ENCODE measurements around the gene ING1.
"Not testable (repeated sequence)": the region's sequence is repeated elsewhere in the genome, so short reads cannot be mapped to it uniquely, and the experiment has no call there.

The ING1 gene

GRCh38 chr13:110713642-110713952 lies at the start of gene ING1:
ING1 (plus strand) TSS chr13:110713700; CDS start chr13:110714150, 450 bp downstream.
- Histone ChIP-seq H3K4me3 (ENCODE audit: low read length) (peak within 1 kb of the TSS; percentile 99), H3K4me1 (ENCODE audit: insufficient read depth, low read length) (peaks cover 23% of the 10 kb centered on the region), H2AFZ (ENCODE audit: low read depth, low read length) (no peak within 1 kb of the TSS), H3K9me3 (ENCODE audit: low read length) (no peaks in the 10 kb centered on the region), H3K36me3 (ENCODE audit: insufficient read depth, low read length) (no peaks in the 10 kb centered on the region), H3K27me3 (ENCODE audit: insufficient read depth, low read length) (no peaks in the 10 kb centered on the region)

- H3K36me3 ChIP-seq (ENCODE audit: insufficient read depth, low read length), result peaks cover 88% of the 10 kb centered on the region
- no peak overlapping the region for H2AFZ ChIP-seq (ENCODE audit: low read depth, low read length)
- H3K27me3 ChIP-seq (ENCODE audit: insufficient read depth, low read length), result no peaks in the 10 kb centered on the region
- no peak overlapping the region for H3K4me3 ChIP-seq (ENCODE audit: low read length)
- H3K4me1 ChIP-seq (ENCODE audit: insufficient read depth, low read length), result no peaks in the 10 kb centered on the region
- peaks cover 41% of the 10 kb centered on the region for H3K9me3 ChIP-seq (ENCODE audit: low read length)
Observed at GRCh38 chr13:110664041-110664440, 49.5 kb upstream of the ING1 start.

- H3K9me3 ChIP-seq (ENCODE audit: low read length), result peaks cover 40% of the 10 kb centered on the region
- H3K36me3 ChIP-seq (ENCODE audit: insufficient read depth, low read length), result peaks cover 87% of the 10 kb centered on the region
Observed at GRCh38 chr13:110664673-110665072, 48.8 kb upstream of the ING1 start.

GRCh38 chr13:110665491-110666254 lies 47.8 kb upstream of the ING1 start:
- H3K36me3 ChIP-seq (ENCODE audit: insufficient read depth, low read length), result peaks cover 82% of the 10 kb centered on the region
- no peak overlapping the region for H2AFZ ChIP-seq (ENCODE audit: low read depth, low read length)
- H3K4me3 ChIP-seq (ENCODE audit: low read length), result no peak overlapping the region
- H3K9me3 ChIP-seq (ENCODE audit: low read length), result peaks cover 41% of the 10 kb centered on the region
- no peaks in the 10 kb centered on the region for H3K27me3 ChIP-seq (ENCODE audit: insufficient read depth, low read length)
- no peaks in the 10 kb centered on the region for H3K4me1 ChIP-seq (ENCODE audit: insufficient read depth, low read length)

More at GRCh38 chr13:110664673-110665072, 48.8 kb upstream of the ING1 start:
- Histone ChIP-seq H3K4me1 (ENCODE audit: insufficient read depth, low read length) (no peaks in the 10 kb centered on the region), H3K27me3 (ENCODE audit: insufficient read depth, low read length) (no peaks in the 10 kb centered on the region), H2AFZ (ENCODE audit: low read depth, low read length) (no peak overlapping the region), H3K4me3 (ENCODE audit: low read length) (no peak overlapping the region)

GRCh38 chr13:110666255-110666533 lies 47.3 kb upstream of the ING1 start:
- no peak overlapping the region for H2AFZ ChIP-seq (ENCODE audit: low read depth, low read length)
- peaks cover 81% of the 10 kb centered on the region for H3K36me3 ChIP-seq (ENCODE audit: insufficient read depth, low read length)
- no peak overlapping the region for H3K4me3 ChIP-seq (ENCODE audit: low read length)
- no peaks in the 10 kb centered on the region for H3K27me3 ChIP-seq (ENCODE audit: insufficient read depth, low read length)
- no peaks in the 10 kb centered on the region for H3K4me1 ChIP-seq (ENCODE audit: insufficient read depth, low read length)
- H3K9me3 ChIP-seq (ENCODE audit: low read length), result peaks cover 38% of the 10 kb centered on the region

GRCh38 chr13:110669036-110669435 lies 44.5 kb upstream of the ING1 start:
- H3K36me3 ChIP-seq (ENCODE audit: insufficient read depth, low read length), result peaks cover 53% of the 10 kb centered on the region
- H2AFZ ChIP-seq (ENCODE audit: low read depth, low read length), result no peak overlapping the region
- H3K4me3 ChIP-seq (ENCODE audit: low read length), result no peak overlapping the region
- no peaks in the 10 kb centered on the region for H3K4me1 ChIP-seq (ENCODE audit: insufficient read depth, low read length)
- peaks cover 18% of the 10 kb centered on the region for H3K9me3 ChIP-seq (ENCODE audit: low read length)
- H3K27me3 ChIP-seq (ENCODE audit: insufficient read depth, low read length), result no peaks in the 10 kb centered on the region

GRCh38 chr13:110669814-110670213 lies 43.7 kb upstream of the ING1 start:
- not testable (repeated sequence) for H2AFZ ChIP-seq (ENCODE audit: low read depth, low read length); H3K4me3 ChIP-seq (ENCODE audit: low read length); H3K27me3 ChIP-seq (ENCODE audit: insufficient read depth, low read length); H3K4me1 ChIP-seq (ENCODE audit: insufficient read depth, low read length)
- peaks cover 47% of the 10 kb centered on the region for H3K36me3 ChIP-seq (ENCODE audit: insufficient read depth, low read length)
- H3K9me3 ChIP-seq (ENCODE audit: low read length), result peaks cover 15% of the 10 kb centered on the region

GRCh38 chr13:110676595-110677587 lies 36.6 kb upstream of the ING1 start:
- Histone ChIP-seq H3K27me3 (ENCODE audit: insufficient read depth, low read length) (no peaks in the 10 kb centered on the region), H3K4me3 (ENCODE audit: low read length) (no peak overlapping the region), H3K4me1 (ENCODE audit: insufficient read depth, low read length) (no peaks in the 10 kb centered on the region), H3K9me3 (ENCODE audit: low read length) (peaks cover 4% of the 10 kb centered on the region), H3K36me3 (ENCODE audit: insufficient read depth, low read length) (peaks cover 45% of the 10 kb centered on the region), H2AFZ (ENCODE audit: low read depth, low read length) (no peak overlapping the region)

GRCh38 chr13:110677731-110678545 lies 35.6 kb upstream of the ING1 start:
- no peaks in the 10 kb centered on the region for H3K4me1 ChIP-seq (ENCODE audit: insufficient read depth, low read length)
- H3K36me3 ChIP-seq (ENCODE audit: insufficient read depth, low read length), result peaks cover 54% of the 10 kb centered on the region
- H3K9me3 ChIP-seq (ENCODE audit: low read length), result peaks cover 4% of the 10 kb centered on the region
- H3K4me3 ChIP-seq (ENCODE audit: low read length), result no peak overlapping the region
- H3K27me3 ChIP-seq (ENCODE audit: insufficient read depth, low read length), result no peaks in the 10 kb centered on the region
- no peak overlapping the region for H2AFZ ChIP-seq (ENCODE audit: low read depth, low read length)

GRCh38 chr13:110680852-110681251 lies 32.6 kb upstream of the ING1 start:
- Histone ChIP-seq H3K9me3 (ENCODE audit: low read length) (peaks cover 4% of the 10 kb centered on the region), H3K4me1 (ENCODE audit: insufficient read depth, low read length) (no peaks in the 10 kb centered on the region), H3K36me3 (ENCODE audit: insufficient read depth, low read length) (peaks cover 76% of the 10 kb centered on the region), H2AFZ (ENCODE audit: low read depth, low read length) (no peak overlapping the region), H3K27me3 (ENCODE audit: insufficient read depth, low read length) (no peaks in the 10 kb centered on the region), H3K4me3 (ENCODE audit: low read length) (no peak overlapping the region)

- H3K4me1 ChIP-seq (ENCODE audit: insufficient read depth, low read length), result no peaks in the 10 kb centered on the region
- peaks cover 74% of the 10 kb centered on the region for H3K36me3 ChIP-seq (ENCODE audit: insufficient read depth, low read length)
- H3K9me3 ChIP-seq (ENCODE audit: low read length), result no peaks in the 10 kb centered on the region
- no peak overlapping the region for H2AFZ ChIP-seq (ENCODE audit: low read depth, low read length)
- H3K4me3 ChIP-seq (ENCODE audit: low read length), result no peak overlapping the region
- no peaks in the 10 kb centered on the region for H3K27me3 ChIP-seq (ENCODE audit: insufficient read depth, low read length)
Observed at GRCh38 chr13:110681868-110682550, 31.5 kb upstream of the ING1 start.

- Histone ChIP-seq H3K27me3 (ENCODE audit: insufficient read depth, low read length) (no peaks in the 10 kb centered on the region), H3K4me3 (ENCODE audit: low read length) (no peak overlapping the region), H3K9me3 (ENCODE audit: low read length) (no peaks in the 10 kb centered on the region), H3K36me3 (ENCODE audit: insufficient read depth, low read length) (peaks cover 80% of the 10 kb centered on the region), H2AFZ (ENCODE audit: low read depth, low read length) (no peak overlapping the region), H3K4me1 (ENCODE audit: insufficient read depth, low read length) (no peaks in the 10 kb centered on the region)
Observed at GRCh38 chr13:110682746-110683145, 30.8 kb upstream of the ING1 start.
